HCEC 1CT (cell line): ENCODE measurements around the gene NUP188.
"Not testable (repeated sequence)": the region's sequence is repeated elsewhere in the genome, so short reads cannot be mapped to it uniquely, and the experiment has no call there.

Experiments used
- DNase-seq: peaks from one replicate; pipeline ENCODE4 v3.0.0-alpha.2; 2017

Gene NUP188

GRCh38 chr9:128943832-128944620, 3.5 kb upstream of the NUP188 start:
- DNase-seq: no peak

GRCh38 chr9:128944966-128945365, 2.5 kb upstream of the NUP188 start:
- DNase-seq: not testable (repeated sequence)

GRCh38 chr9:128945798-128946501, 1.5 kb upstream of the NUP188 start:
- no peak for DNase-seq

- peak; percentile 22 for DNase-seq
Measured at GRCh38 chr9:128946571-128947276, 775 bp upstream of the NUP188 start.

- DNase-seq: no peak
Measured at GRCh38 chr9:128947277-128947526, 297 bp upstream of the NUP188 start.

- DNase-seq: not testable (repeated sequence)
Measured at GRCh38 chr9:128961403-128961802, 13.9 kb downstream of the NUP188 start.

GRCh38 chr9:128969491-128969890, 22.0 kb downstream of the NUP188 start:
- DNase-seq: peak; percentile 37

- peak; percentile 90 for DNase-seq
Measured at GRCh38 chr9:128972956-128973355, 25.5 kb downstream of the NUP188 start.

- no peak for DNase-seq
Measured at GRCh38 chr9:128979111-128979510, 31.6 kb downstream of the NUP188 start.

- no peak for DNase-seq
Measured at GRCh38 chr9:128983536-128983935, 36.0 kb downstream of the NUP188 start.

GRCh38 chr9:128986671-128987070, 39.2 kb downstream of the NUP188 start:
- no peak for DNase-seq

- DNase-seq: peak; percentile 93
Measured at GRCh38 chr9:128987805-128988204, 40.3 kb downstream of the NUP188 start.

GRCh38 chr9:128992995-128993394, 45.5 kb downstream of the NUP188 start:
- no peak for DNase-seq

- no peak for DNase-seq
Measured at GRCh38 chr9:128995791-128996190, 48.3 kb downstream of the NUP188 start.

- no peak for DNase-seq
Measured at GRCh38 chr9:128998462-128998861, 51.0 kb downstream of the NUP188 start.

GRCh38 chr9:128999581-129000206, 52.2 kb downstream of the NUP188 start:
- no peak for DNase-seq

- DNase-seq: no peak
Measured at GRCh38 chr9:129001504-129002325, 54.2 kb downstream of the NUP188 start.

GRCh38 chr9:129002992-129003391, 55.5 kb downstream of the NUP188 start:
- no peak for DNase-seq

- not testable (repeated sequence) for DNase-seq
Measured at GRCh38 chr9:129004173-129004572, 56.7 kb downstream of the NUP188 start.

- DNase-seq: no peak
Measured at GRCh38 chr9:129005336-129005997, 58.0 kb downstream of the NUP188 start.

GRCh38 chr9:129006328-129007034, 59.0 kb downstream of the NUP188 start:
- DNase-seq: peak; percentile 75
